Neural cell (in vitro differentiated cells): ENCODE results near the gene ZNF701.

Experiments used
- CTCF ChIP-seq: fragments of 450-650 bp; IDR thresholded peaks from 2 replicates; pipeline ENCODE4 v1.5.1; 2014; ENCODE audit warnings: antibody characterized with exemption, mild to moderate bottlenecking, moderate library complexity; ENCODE audit not compliant: poor library complexity, severe bottlenecking
- EP300 ChIP-seq: fragments of 450-650 bp; conservative IDR thresholded peaks from 2 replicates; pipeline ENCODE4 v1.6.1; 2014; ENCODE audit warnings: antibody characterized with exemption, mild to moderate bottlenecking, moderate library complexity; ENCODE audit not compliant: poor library complexity, severe bottlenecking
- TAF1 ChIP-seq: IDR thresholded peaks from 2 replicates; pipeline ENCODE4 v1.6.1; 2012; ENCODE audit warnings: low read depth

GRCh38 chr19:52603558-52604207, 33.6 kb downstream of the ZNF701 start:
- TF ChIP-seq TAF1, result no peak
- no peak for TF ChIP-seq CTCF
- no peak for TF ChIP-seq EP300
